ENCODE data around the gene ZIC5.
A peak's percentile ranks its signal among the peaks of the same experiment; 100 is the strongest.

Gene ZIC5

DNA sequence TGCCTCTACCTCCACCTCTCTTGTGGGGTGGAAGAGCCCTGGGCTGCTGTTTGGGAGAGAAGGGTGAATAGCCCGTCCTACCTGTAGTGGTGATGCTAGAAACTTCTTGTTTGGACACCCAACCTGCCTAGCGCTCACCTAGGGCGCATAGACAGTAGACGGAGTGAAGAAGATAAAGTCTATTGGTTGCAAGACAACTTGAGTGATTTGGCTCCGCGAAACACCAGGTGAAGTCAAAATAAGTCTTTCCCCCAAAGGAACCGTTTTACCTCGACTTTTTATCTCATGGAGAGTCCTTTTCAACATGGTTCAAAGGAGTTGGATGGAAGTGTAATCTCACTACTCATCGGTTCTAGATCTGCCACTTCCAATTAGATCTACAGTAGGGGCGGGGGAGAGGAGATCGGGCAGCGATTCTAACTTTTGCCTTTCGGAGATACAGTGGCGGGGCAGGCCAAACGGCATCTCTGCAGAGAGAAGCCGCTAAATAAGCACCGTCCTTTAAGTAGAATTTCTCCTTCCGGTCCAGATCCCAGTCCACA lies 694 bp upstream of the ZIC5 start:
- H3K4me3 ChIP-seq (ENCODE audit: low read depth, low read length) = no peak overlapping the region
- H3K4me1 ChIP-seq = no peaks in the 10 kb centered on the region
- H3K9me3 ChIP-seq = no peaks in the 10 kb centered on the region; the same call in 1 of the 2 replicates
- TF ChIP-seq, protein P1, sequence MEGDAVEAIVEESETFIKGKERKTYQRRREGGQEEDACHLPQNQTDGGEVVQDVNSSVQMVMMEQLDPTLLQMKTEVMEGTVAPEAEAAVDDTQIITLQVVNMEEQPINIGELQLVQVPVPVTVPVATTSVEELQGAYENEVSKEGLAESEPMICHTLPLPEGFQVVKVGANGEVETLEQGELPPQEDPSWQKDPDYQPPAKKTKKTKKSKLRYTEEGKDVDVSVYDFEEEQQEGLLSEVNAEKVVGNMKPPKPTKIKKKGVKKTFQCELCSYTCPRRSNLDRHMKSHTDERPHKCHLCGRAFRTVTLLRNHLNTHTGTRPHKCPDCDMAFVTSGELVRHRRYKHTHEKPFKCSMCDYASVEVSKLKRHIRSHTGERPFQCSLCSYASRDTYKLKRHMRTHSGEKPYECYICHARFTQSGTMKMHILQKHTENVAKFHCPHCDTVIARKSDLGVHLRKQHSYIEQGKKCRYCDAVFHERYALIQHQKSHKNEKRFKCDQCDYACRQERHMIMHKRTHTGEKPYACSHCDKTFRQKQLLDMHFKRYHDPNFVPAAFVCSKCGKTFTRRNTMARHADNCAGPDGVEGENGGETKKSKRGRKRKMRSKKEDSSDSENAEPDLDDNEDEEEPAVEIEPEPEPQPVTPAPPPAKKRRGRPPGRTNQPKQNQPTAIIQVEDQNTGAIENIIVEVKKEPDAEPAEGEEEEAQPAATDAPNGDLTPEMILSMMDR (IDR thresholded peaks at IDR 0.05; ENCODE audit: low read depth, low read length) = no peak
- no peaks in the 10 kb centered on the region for H3K36me3 ChIP-seq
- no peak for DNase-seq
- peaks cover 100% of the 10 kb centered on the region for H3K27me3 ChIP-seq

DNA sequence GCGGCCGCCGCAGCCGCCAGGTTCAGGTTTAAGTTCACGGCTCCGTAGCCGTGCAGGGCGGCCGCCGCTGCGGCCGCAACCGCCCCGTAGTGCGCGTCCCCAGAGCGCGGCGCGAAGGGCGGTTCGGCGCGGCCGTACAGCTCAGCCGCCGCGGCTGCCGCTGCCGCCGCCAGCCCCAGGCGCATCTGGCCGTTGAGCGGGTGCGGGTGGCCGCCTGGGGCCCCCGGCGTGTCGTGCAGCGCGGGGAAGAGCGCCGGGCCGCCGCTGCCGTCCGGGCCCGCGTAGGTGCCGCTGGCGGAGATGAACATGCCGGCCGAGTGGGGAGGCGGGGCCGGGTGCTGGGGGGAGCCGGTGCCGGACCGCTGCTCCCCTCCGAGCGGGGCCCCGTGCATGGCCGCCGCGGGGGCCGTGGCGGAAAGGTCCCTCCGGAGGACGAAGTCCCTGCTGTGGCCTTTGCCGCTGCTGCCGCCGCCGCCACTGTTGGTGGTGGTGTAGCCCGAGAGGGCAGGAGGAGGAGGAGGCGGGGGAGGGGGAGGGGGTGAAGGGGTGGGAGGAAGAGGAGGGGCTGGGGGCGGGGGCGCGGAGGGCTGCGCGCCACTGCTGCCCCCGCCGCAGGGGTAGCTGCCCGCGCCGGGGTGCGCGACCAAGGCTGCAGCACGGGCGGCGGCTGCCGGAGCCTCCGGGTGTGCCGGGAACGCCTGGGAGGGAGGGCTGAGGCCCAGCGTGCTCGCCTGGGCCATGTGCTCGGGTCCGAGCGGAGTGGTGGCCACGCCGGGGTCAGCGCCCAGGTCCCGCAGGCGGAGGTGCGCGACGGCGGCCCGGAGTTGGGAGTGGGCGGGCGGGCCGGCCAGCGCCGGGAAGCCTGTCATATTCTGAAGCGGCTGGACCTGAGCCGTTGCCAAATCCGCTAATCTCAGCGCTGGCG lies 654 bp downstream of the ZIC5 start:
- Histone ChIP-seq H3K4me3 (ENCODE audit: low read depth, low read length) (no peak overlapping the region), H3K36me3 (no peaks in the 10 kb centered on the region), H3K9me3 (no peaks in the 10 kb centered on the region; the same call in 1 of the 2 replicates), H3K4me1 (no peaks in the 10 kb centered on the region), H3K27me3 (peaks cover 100% of the 10 kb centered on the region)
- no peak for DNase-seq
- TF ChIP-seq, protein P1 (IDR thresholded peaks at IDR 0.05; ENCODE audit: low read depth, low read length) = no peak

DNA sequence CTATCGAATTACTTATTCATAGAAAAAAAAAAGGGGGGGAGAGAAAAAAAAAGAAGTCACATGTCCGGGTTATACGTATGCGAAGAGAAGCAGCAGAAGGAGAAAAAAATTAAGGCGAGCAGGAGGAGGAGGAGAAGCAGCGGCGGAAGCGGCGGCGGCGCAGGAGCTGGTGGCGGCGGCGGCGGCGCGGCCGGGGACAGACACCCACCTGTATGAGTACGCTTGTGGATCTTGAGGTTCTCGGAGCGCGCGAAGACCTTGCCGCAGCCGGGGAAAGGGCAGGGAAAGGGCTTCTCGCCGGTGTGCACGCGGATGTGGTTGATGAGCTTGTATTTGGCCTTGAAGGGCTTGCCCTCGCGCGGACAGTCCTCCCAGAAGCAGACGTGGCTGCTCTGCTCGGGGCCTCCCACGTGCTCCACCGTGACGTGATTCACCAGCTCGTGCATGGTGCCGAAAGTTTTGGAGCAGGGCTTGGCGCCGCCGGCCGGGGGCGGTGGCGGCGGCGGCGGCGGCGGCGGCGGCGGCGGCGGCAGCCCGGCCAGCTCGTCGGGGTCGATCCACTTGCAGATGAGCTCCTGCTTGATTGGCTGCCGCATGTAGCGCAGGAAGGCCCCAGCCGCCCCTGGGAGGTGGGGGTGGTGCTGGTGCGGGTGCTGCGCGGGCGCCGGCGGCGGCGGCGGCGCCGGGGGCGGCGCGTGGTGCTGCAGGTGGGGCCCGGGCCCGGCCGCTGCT lies 1.5 kb downstream of the ZIC5 start:
- Histone ChIP-seq H3K4me3 (ENCODE audit: low read depth, low read length) (peak overlapping the region; percentile 29; the same call in 1 of the 2 replicates), H3K4me1 (no peaks in the 10 kb centered on the region), H3K36me3 (no peaks in the 10 kb centered on the region), H3K27me3 (peaks cover 100% of the 10 kb centered on the region), H3K9me3 (no peaks in the 10 kb centered on the region; the same call in 1 of the 2 replicates)
- TF ChIP-seq, protein P1 (IDR thresholded peaks at IDR 0.05; ENCODE audit: low read depth, low read length) = no peak
- DNase-seq = peak; percentile 58

DNA sequence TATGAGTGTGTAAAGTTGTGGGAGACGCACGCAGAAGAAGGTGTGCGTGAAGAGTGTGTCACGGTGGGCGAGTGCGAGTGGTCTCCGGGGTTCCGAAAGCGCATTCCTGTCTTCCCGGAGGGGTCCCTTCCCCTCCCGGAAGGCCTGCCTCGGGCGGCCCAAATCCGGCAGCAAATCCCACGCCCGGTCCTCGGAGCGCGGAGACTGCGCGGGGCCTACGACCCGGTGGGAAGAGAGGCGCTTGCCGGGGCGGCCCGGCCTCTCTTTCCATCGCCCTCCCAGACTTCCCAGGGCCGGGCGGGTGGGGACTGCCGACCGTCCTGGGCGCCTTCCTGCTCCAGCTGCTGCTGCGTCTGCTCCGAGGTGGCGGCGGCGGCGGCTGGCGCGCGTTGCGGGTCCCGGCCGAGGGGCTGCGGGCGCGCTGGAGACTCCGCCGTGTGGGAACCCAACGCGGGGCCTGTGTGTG lies 2.1 kb downstream of the ZIC5 start:
- Histone ChIP-seq H3K9me3 (no peaks in the 10 kb centered on the region; the same call in 1 of the 2 replicates), H3K4me1 (no peaks in the 10 kb centered on the region), H3K4me3 (ENCODE audit: low read depth, low read length) (no peak overlapping the region), H3K36me3 (no peaks in the 10 kb centered on the region), H3K27me3 (peaks cover 97% of the 10 kb centered on the region)
- DNase-seq = no peak
- TF ChIP-seq, protein P1 (IDR thresholded peaks at IDR 0.05; ENCODE audit: low read depth, low read length) = no peak

DNA sequence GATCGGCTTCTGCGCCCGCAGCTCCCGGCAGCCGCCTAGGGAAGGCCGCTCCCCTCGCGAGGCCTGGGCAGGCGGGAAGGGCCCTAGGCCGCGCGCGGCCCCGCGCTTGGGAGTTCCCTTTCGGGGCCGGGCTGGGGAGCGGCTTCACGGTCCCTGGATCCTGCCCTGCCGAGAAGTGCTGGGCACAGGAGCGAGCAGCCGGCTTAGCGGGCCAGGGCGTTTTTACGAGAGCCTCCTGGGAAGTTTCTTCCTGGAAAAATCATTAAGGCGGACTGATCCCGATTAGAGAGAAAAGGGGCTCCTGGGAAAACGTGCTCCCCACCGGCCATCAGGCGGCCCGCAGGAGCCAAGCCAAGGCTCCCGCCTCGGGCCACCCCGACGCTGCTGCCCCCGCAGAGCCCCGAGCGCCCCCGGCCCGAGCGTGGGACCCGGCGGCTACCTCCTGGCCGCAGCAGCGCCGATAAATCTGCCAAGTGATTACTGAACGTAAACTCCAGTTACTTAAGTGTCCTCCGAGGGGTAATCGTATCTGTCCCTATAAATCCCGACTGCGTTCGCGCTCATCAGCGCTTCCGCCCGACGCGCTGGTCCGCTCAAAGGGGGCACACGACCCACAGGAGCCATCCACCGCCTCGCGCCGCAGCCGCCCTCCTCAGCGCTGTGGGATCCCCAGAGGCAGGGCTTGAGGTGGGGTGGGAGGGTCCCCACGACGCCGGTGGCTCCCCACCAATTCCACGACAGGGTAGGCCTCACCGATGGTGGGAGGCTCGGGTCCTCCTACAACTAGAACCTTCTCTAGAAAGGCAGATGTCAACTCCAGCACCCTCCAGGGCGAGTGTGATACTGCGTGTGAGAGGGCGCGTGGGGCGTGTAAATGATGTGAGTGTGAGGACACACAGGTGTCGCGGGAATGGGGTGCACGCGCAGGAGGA lies 2.8 kb downstream of the ZIC5 start:
- no peak for DNase-seq
- TF ChIP-seq, protein P1 (IDR thresholded peaks at IDR 0.05; ENCODE audit: low read depth, low read length) = no peak
- H3K27me3 ChIP-seq = peaks cover 97% of the 10 kb centered on the region

More for the DNA sequence above, 2.8 kb downstream of the ZIC5 start:
- H3K9me3 ChIP-seq = no peaks in the 10 kb centered on the region
- no peaks in the 10 kb centered on the region for H3K4me1 ChIP-seq
- no peaks in the 10 kb centered on the region for H3K36me3 ChIP-seq
- H3K4me3 ChIP-seq (ENCODE audit: low read depth, low read length) = no peak overlapping the region
